Measurements from ENCODE around the gene RCE1. TPM values are rescaled to one million over a fixed set of nuclear protein-coding genes. Genes with fewer than 3 reads are reported as not detected.

The RCE1 gene
- total RNA-seq, 1 donor from 2014 or later: 45.2 TPM

GRCh38 chr11:66877588-66878385 is 34.5 kb downstream of the RCE1 start:
- no peak overlapping the region for H3K4me3 ChIP-seq (ENCODE audit: low read depth, low read length)
- no peak for DNase-seq (ENCODE audit: low read depth)

GRCh38 chr11:66878474-66878873 is 35.2 kb downstream of the RCE1 start:
- no peak for TF ChIP-seq CTCF (IDR thresholded peaks at IDR 0.05; ENCODE audit: insufficient read depth, low read length, poor library complexity, severe bottlenecking)
- Histone ChIP-seq H3K36me3 (ENCODE audit: control insufficient read depth, insufficient read depth, low read length) (no peaks in the 10 kb centered on the region), H3K4me3 (ENCODE audit: low read depth, low read length) (no peak overlapping the region), H3K27me3 (ENCODE audit: control insufficient read depth, insufficient read depth, low read length) (peaks cover 7% of the 10 kb centered on the region)
- no peak for DNase-seq (ENCODE audit: low read depth)

More at GRCh38 chr11:66877588-66878385, 34.5 kb downstream of the RCE1 start:
- H3K36me3 ChIP-seq (ENCODE audit: control insufficient read depth, insufficient read depth, low read length): no peaks in the 10 kb centered on the region
- peaks cover 7% of the 10 kb centered on the region for H3K27me3 ChIP-seq (ENCODE audit: control insufficient read depth, insufficient read depth, low read length)
- no peak for TF ChIP-seq CTCF (IDR thresholded peaks at IDR 0.05; ENCODE audit: insufficient read depth, low read length, poor library complexity, severe bottlenecking)

GRCh38 chr11:66879000-66879399 is 35.8 kb downstream of the RCE1 start:
- no peak overlapping the region for H3K4me3 ChIP-seq (ENCODE audit: low read depth, low read length)
- TF ChIP-seq CTCF (IDR thresholded peaks at IDR 0.05; ENCODE audit: insufficient read depth, low read length, poor library complexity, severe bottlenecking): no peak
- H3K27me3 ChIP-seq (ENCODE audit: control insufficient read depth, insufficient read depth, low read length): peaks cover 7% of the 10 kb centered on the region
- H3K36me3 ChIP-seq (ENCODE audit: control insufficient read depth, insufficient read depth, low read length): no peaks in the 10 kb centered on the region
- no peak for DNase-seq (ENCODE audit: low read depth)

- no peak overlapping the region for H3K4me3 ChIP-seq (ENCODE audit: low read depth, low read length)
- H3K27me3 ChIP-seq (ENCODE audit: control insufficient read depth, insufficient read depth, low read length): peaks cover 7% of the 10 kb centered on the region
- DNase-seq (ENCODE audit: low read depth): no peak
- no peaks in the 10 kb centered on the region for H3K36me3 ChIP-seq (ENCODE audit: control insufficient read depth, insufficient read depth, low read length)
- TF ChIP-seq CTCF (IDR thresholded peaks at IDR 0.05; ENCODE audit: insufficient read depth, low read length, poor library complexity, severe bottlenecking): no peak
These were observed 36.3 kb downstream of the RCE1 start for GRCh38 chr11:66879583-66879982.

- Histone ChIP-seq H3K27me3 (ENCODE audit: control insufficient read depth, insufficient read depth, low read length) (peaks cover 7% of the 10 kb centered on the region), H3K36me3 (ENCODE audit: control insufficient read depth, insufficient read depth, low read length) (no peaks in the 10 kb centered on the region), H3K4me3 (ENCODE audit: low read depth, low read length) (no peak overlapping the region)
- no peak for DNase-seq (ENCODE audit: low read depth)
- no peak for TF ChIP-seq CTCF (IDR thresholded peaks at IDR 0.05; ENCODE audit: insufficient read depth, low read length, poor library complexity, severe bottlenecking)
These were observed 36.8 kb downstream of the RCE1 start for GRCh38 chr11:66879999-66880398.
